Lung microvascular endothelial cell (primary cell): ENCODE data around the gene IL15RA. TPM values are rescaled to one million over a fixed set of nuclear protein-coding genes. Genes with fewer than 3 reads are reported as not detected.

ENCODE experiments used
- total RNA-seq: library from RNA; depleted of rRNA; stranded (reverse); fragments of >200 nt; gene quantifications from 2 replicates; pipeline ENCODE4 v1.2.1, GENCODE V29; 2014

The IL15RA gene
- total RNA-seq, 1 donor from 2014 or later: 12.3 TPM

Other genes starting within 250 kb of the IL15RA start
- 356 and 386 TPM in 2 replicates for gene GDI2, start 164.1 kb downstream of the IL15RA start, total RNA-seq
- 3.5 and 6.5 TPM in 2 replicates for gene ANKRD16, start 87.7 kb downstream of the IL15RA start, total RNA-seq
- gene FBH1, start 87.3 kb downstream of the IL15RA start, total RNA-seq: 62.5 and 92.5 TPM in 2 replicates
- gene IL2RA, start 84.8 kb upstream of the IL15RA start, total RNA-seq: not detected in 2 replicates
- gene RBM17, start 111.5 kb upstream of the IL15RA start, total RNA-seq: 27.5 and 33.9 TPM in 2 replicates
- gene PFKFB3, start 225.4 kb upstream of the IL15RA start, total RNA-seq: 12.9 and 21.0 TPM in 2 replicates